Muscle layer of duodenum (tissue), 2 donors: ENCODE data around the gene PTPRE.

Experiments
- H3K27ac ChIP-seq: one replicate; pipeline ENCODE4 v1.7.0; 2013; ENCODE audit warnings: mild to moderate bottlenecking, low read length
- H3K27me3 ChIP-seq: one replicate; pipeline ENCODE4 v1.7.0; 2013; ENCODE audit warnings: low read depth, mild to moderate bottlenecking, control low read depth, low read length
- H3K36me3 ChIP-seq, 2 donors: one replicate each; pipeline ENCODE4 v1.7.0; 2013; ENCODE audit warnings: low read length in 2 of 2, control low read depth in 1 of 2, mild to moderate bottlenecking in 1 of 2; ENCODE audit not compliant: insufficient read depth in 2 of 2, control insufficient read depth in 1 of 2
- H3K4me1 ChIP-seq, 2 donors: one replicate each; pipeline ENCODE4 v1.7.0; 2013; ENCODE audit warnings: low read length in 2 of 2, mild to moderate bottlenecking in 2 of 2, control low read depth in 1 of 2, moderate library complexity in 1 of 2; ENCODE audit not compliant: insufficient read depth in 2 of 2, control insufficient read depth in 1 of 2
- H3K4me3 ChIP-seq, 2 donors: one replicate each; pipeline ENCODE4 v1.7.0; 2013; ENCODE audit warnings: low read length in 2 of 2, low read depth in 1 of 2, mild to moderate bottlenecking in 1 of 2
- H3K9me3 ChIP-seq, 2 donors: one replicate each; pipeline ENCODE4 v1.7.0; 2013; ENCODE audit warnings: low read length in 2 of 2, control low read depth in 1 of 2, mild to moderate bottlenecking in 1 of 2; ENCODE audit not compliant: control insufficient read depth in 1 of 2
- donor health status: healthy.

PTPRE gene

DNA sequence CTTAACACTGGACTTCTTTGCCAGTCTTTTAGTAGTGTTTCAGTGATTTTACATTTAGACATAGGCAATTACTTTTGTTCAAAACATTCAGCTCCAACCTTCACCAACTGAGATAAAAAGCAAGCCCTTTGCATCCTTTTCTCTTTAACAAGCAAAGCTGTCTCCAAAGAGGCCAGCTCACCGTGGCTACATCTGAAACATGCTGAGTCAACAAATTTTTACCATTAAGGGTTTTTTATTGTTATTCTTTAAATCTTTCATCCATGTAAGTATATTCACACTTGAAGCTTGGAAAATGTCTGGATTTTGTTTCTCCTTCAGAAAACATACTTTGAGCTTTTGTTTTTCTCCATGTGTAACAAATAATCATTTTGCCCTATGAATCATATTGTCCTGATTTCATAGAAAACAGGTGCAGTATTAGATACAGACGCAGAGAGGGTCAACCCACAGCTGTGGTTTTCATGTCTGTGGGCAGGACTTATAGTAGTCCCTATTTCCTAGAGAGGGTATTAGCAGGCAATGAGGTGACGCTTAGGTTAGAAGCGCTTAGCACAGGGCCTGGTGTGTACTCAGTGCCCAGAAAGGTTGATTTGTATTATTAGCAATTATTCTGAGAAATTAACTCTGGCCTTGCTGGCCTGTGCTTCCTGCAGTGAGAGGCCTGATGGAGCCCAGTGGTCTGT lies 119.9 kb downstream of the PTPRE start:
- no peak overlapping the region for H3K4me3 ChIP-seq
- H3K4me1 ChIP-seq: no peaks in the 10 kb centered on the region
- H3K36me3 ChIP-seq: no peaks in the 10 kb centered on the region
- no peaks in the 10 kb centered on the region for H3K27me3 ChIP-seq
- no peak overlapping the region for H3K27ac ChIP-seq
- H3K9me3 ChIP-seq: no peaks in the 10 kb centered on the region

- H3K27me3 ChIP-seq: no peaks in the 10 kb centered on the region
- no peaks in the 10 kb centered on the region for H3K9me3 ChIP-seq
- H3K36me3 ChIP-seq: no peaks in the 10 kb centered on the region
- H3K27ac ChIP-seq: no peak overlapping the region
- no peak overlapping the region for H3K4me3 ChIP-seq
- no peaks in the 10 kb centered on the region for H3K4me1 ChIP-seq
Measured at GRCh38 chr10:128027306-128027705, 120.4 kb downstream of the PTPRE start.

- Histone ChIP-seq H3K9me3 (no peaks in the 10 kb centered on the region), H3K27ac (no peak overlapping the region), H3K36me3 (no peaks in the 10 kb centered on the region), H3K27me3 (no peaks in the 10 kb centered on the region), H3K4me1 (no peaks in the 10 kb centered on the region), H3K4me3 (no peak overlapping the region)
Measured at GRCh38 chr10:128027822-128028507, 121.1 kb downstream of the PTPRE start.

GRCh38 chr10:128028508-128029289 lies 121.8 kb downstream of the PTPRE start:
- no peak overlapping the region for H3K4me3 ChIP-seq
- no peak overlapping the region for H3K27ac ChIP-seq
- no peaks in the 10 kb centered on the region for H3K9me3 ChIP-seq
- H3K36me3 ChIP-seq: no peaks in the 10 kb centered on the region
- H3K4me1 ChIP-seq: no peaks in the 10 kb centered on the region
- H3K27me3 ChIP-seq: no peaks in the 10 kb centered on the region

DNA sequence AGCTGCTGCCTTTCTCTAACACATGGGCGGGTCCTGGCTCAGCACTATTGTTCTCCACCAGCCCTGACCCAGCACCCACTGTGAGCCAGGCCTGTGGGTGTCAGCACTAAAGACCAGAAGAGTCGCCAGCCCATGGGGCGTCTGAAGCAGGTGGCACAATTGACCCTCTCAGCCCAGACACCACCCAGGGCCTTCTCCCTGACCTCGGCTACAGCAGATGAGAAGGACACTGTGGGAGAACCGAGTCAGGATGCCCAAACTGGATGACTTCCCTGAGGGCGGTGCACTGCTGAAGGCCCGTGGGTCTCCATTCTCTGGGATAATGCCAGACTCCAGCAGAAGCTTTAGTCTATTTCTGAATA lies 122.4 kb downstream of the PTPRE start:
- Histone ChIP-seq H3K9me3 (no peaks in the 10 kb centered on the region), H3K27ac (no peak overlapping the region)

GRCh38 chr10:128029731-128030369 lies 122.9 kb downstream of the PTPRE start:
- Histone ChIP-seq H3K9me3 (no peaks in the 10 kb centered on the region), H3K27me3 (no peaks in the 10 kb centered on the region), H3K27ac (no peak overlapping the region), H3K36me3 (no peaks in the 10 kb centered on the region), H3K4me3 (no peak overlapping the region), H3K4me1 (no peaks in the 10 kb centered on the region)

More for the DNA sequence above, 122.4 kb downstream of the PTPRE start:
- H3K4me1 ChIP-seq: no peaks in the 10 kb centered on the region
- H3K36me3 ChIP-seq: no peaks in the 10 kb centered on the region
- no peak overlapping the region for H3K4me3 ChIP-seq
- no peaks in the 10 kb centered on the region for H3K27me3 ChIP-seq

- Histone ChIP-seq H3K4me3 (no peak overlapping the region), H3K4me1 (no peaks in the 10 kb centered on the region), H3K27me3 (no peaks in the 10 kb centered on the region), H3K36me3 (no peaks in the 10 kb centered on the region), H3K27ac (no peak overlapping the region), H3K9me3 (no peaks in the 10 kb centered on the region)
Measured at GRCh38 chr10:128030498-128031072, 123.7 kb downstream of the PTPRE start.

GRCh38 chr10:128031216-128031615 lies 124.3 kb downstream of the PTPRE start:
- Histone ChIP-seq H3K36me3 (no peaks in the 10 kb centered on the region), H3K4me3 (no peak overlapping the region), H3K27ac (no peak overlapping the region), H3K9me3 (no peaks in the 10 kb centered on the region), H3K4me1 (no peaks in the 10 kb centered on the region), H3K27me3 (no peaks in the 10 kb centered on the region)

DNA sequence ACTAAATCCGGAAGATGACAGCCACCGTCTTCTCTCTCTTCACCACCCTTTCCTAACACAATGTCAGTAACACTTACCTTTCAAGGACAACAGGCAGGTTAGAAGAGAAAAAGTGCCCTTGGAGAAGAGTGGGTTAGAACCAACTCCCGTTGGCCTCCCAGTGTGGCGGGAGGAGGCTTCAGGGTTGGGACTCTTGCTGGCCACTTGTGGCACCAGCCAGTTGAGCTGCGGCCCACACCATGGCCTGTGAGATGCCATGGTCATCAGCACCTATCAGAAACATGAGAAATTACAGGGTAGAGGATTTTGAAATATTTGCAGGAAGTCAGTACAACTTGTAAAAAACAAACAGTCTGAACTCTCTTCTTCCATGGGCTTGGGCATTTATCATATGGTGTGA lies 125.6 kb downstream of the PTPRE start:
- H3K36me3 ChIP-seq: no peaks in the 10 kb centered on the region
- no peak overlapping the region for H3K4me3 ChIP-seq
- no peaks in the 10 kb centered on the region for H3K4me1 ChIP-seq

DNA sequence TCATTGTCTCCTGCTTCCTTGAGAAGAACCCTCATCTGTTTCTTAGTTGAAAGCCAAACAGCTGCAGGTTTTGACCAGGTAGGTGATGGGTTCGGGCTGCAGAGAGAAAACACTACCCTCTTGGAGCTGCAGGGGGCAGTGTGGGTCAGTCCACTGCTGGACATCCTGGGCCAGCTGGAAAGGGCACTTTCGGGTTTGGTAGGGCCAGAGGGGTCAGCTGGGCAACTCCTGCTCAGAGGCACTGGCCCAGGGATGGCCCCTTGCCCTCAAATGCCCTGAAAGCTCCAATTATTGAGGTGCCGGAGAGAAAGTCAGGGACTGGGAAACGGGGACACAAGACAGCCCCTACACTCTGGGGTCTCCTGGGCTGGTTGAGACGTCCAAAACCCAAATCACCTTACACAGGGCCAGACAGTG lies 128.7 kb downstream of the PTPRE start:
- no peaks in the 10 kb centered on the region for H3K9me3 ChIP-seq
- H3K27me3 ChIP-seq: no peaks in the 10 kb centered on the region
- H3K4me1 ChIP-seq: no peaks in the 10 kb centered on the region
- no peaks in the 10 kb centered on the region for H3K36me3 ChIP-seq
- H3K4me3 ChIP-seq: no peak overlapping the region
- no peak overlapping the region for H3K27ac ChIP-seq

More for the DNA sequence above, 125.6 kb downstream of the PTPRE start:
- no peaks in the 10 kb centered on the region for H3K27me3 ChIP-seq
- no peaks in the 10 kb centered on the region for H3K9me3 ChIP-seq
- H3K27ac ChIP-seq: no peak overlapping the region
